ENCODE measurements around the gene CNOT3.
A peak's percentile ranks its signal among the peaks of the same experiment; 100 is the strongest.

Gene CNOT3

DNA sequence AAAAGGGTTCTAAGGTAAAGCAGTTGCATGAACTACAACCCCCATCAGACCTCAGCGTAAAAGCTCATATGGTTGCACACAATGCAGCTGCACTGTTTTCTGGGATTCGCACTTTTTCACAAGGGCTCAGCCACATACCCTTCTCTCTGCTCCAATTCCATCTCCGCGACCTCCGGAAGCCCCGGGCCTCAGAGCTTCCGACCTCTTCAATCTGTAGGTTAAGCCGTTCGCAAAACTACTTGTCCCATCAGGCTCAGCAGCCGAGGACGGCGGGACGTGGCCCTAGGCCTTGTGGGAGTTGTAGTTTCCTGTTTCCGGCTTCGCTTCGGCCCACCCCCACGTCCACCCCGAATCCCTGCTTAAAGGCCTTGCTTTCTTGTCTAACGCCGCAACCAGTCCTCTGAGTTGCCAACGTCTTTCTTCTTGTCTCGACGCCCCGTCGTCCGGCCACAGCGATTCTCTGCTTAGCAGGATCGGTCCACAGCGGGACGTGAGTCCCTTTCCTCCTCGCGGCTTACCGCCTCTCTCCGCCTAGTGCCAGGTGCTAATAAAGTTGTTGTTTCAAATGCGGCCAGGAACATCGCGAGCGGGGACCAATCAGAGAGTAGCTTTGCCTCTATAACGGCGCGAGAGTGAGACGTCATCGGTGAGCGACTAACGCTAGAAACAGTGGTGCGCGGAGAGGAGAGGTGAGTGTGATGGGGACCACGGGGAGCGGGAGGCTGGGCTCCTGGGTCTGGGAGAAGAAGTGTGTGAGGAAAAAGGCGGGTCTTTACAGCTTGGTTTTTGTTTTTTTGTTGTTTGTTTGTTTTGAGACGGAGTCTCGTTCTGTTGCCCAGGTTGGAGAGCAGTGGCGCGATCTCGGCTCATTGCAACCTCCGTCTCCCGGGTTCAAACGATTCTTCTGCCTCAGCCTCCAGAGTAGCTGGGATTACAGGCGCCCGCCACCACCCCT lies 22.2 kb upstream of the CNOT3 start, which contains the start of the genes PRPF31 and TFPT:
TSS of gene PRPF31 (plus strand) at position 646 of the 955 bp plus-strand sequence. CDS start 2,525 bp downstream, outside the sequence.
TSS of gene TFPT (minus strand) at position 549 of the 955 bp plus-strand sequence. CDS start at position 161, 388 bp downstream.
- DNase-seq = peak; percentile 79 to 100 (median 94)

DNA sequence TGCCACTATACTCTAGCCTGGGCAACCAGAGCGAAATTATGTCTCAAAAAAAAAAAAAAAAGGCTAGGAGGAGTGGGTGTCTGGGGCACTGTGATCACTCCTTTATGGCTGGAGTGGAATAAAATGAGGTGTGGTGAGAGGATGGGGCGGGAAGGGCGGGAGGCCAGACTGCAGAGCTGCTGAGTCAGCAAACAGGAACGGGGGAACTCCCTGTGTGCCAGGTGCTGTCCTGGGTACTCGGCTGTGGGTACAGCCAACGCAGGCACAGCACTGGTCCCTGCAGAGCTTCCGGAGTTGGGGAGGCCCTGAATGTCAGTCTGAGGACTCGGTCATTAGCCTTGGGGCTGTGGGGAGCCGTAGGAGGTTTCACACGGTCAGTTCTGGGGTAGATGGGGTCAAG lies 16.3 kb upstream of the CNOT3 start:
- DNase-seq = no peak

DNA sequence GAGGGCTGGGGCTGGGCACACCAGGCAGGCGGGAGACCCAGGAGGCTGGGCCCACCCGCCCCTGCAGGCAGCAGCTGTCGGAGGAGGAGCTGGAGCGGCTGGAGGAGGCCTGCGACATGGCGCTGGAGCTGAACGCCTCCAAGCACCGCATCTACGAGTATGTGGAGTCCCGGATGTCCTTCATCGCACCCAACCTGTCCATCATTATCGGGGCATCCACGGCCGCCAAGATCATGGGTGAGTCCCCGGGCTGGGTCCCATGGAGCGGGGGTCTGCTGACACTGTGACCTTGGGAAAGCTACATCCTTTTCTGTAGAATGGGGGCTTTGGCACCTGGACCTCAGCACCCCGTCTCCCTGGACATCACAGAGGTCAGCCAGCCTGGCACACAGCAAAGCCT lies 13.9 kb upstream of the CNOT3 start:
- no peak for DNase-seq

DNA sequence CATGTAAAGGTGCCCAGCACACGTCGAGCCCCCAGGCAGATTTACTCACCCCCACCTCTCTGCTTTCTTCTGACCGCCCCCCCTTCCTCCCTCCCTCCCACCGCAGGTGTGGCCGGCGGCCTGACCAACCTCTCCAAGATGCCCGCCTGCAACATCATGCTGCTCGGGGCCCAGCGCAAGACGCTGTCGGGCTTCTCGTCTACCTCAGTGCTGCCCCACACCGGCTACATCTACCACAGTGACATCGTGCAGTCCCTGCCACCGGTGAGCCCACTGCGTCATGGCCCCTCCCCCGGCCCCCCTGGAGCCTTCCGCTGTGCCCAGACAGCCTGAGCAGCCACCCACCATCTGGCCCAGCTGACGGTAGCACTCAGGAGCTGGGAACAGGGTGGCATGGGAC lies 13.2 kb upstream of the CNOT3 start:
- DNase-seq = no peak

DNA sequence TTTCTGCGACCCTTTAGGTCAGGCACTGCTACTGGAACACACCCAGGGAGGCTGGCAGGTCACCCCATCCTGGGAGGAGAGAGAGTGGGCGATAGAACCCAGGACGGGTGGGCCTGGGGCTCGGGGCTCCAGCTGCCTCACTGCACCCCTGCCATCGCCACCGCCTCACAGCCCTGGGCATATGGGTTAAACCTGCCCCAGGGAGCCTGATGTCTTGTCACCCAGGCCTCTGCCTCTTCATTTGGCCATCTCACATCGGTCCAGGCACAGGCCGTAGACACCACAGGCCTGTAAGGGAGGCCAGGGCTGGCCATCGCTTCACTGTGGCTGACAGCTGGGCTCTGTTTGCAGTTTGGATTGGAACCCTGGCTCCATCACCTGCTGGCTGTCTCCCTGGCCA lies 11.8 kb upstream of the CNOT3 start:
- DNase-seq = no peak

DNA sequence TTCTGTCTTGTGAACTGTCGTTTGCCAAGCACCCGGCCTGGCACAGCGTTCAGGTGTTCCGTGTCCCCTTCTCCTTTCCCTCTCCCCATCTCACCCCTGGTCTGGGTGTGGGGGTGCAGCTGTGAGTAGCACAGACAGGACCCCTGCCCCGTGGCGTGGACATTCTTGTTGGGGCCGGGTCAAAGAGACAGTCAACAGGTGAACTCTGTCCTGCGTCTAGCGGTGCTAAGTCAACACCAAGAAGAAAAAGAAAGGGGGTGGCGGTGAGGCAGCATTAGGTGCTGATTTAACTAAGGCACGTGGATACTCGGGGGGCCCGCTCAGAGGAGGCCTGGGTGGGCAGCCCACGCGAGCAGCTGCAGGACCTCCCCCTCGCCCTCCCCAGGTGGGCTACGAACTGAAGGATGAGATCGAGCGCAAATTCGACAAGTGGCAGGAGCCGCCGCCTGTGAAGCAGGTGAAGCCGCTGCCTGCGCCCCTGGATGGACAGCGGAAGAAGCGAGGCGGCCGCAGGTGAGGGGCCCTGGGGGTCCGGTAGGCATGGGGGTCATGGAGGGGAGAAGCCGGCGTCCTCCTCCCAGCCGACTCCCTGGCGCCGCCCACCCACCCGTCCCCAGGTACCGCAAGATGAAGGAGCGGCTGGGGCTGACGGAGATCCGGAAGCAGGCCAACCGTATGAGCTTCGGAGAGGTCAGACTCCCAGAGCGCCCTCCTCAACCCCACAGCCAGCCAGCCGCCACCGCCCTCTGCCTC lies 9.7 kb upstream of the CNOT3 start:
- DNase-seq = no peak

DNA sequence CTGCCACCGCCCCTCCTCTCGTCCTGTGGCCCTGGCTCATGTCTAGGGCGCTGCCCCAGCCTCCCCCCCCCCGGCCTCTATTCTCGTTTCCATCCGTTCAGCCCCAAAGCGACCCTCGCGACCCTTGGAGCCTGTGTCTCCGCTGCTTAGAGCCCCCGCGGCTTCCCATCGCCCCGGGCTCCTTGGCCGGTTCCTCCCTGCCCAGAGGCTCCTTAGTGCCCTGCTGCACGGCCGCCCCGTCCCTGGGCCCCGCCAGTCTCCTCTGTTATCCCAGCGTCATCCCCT lies 9.2 kb upstream of the CNOT3 start:
- DNase-seq = no peak

DNA sequence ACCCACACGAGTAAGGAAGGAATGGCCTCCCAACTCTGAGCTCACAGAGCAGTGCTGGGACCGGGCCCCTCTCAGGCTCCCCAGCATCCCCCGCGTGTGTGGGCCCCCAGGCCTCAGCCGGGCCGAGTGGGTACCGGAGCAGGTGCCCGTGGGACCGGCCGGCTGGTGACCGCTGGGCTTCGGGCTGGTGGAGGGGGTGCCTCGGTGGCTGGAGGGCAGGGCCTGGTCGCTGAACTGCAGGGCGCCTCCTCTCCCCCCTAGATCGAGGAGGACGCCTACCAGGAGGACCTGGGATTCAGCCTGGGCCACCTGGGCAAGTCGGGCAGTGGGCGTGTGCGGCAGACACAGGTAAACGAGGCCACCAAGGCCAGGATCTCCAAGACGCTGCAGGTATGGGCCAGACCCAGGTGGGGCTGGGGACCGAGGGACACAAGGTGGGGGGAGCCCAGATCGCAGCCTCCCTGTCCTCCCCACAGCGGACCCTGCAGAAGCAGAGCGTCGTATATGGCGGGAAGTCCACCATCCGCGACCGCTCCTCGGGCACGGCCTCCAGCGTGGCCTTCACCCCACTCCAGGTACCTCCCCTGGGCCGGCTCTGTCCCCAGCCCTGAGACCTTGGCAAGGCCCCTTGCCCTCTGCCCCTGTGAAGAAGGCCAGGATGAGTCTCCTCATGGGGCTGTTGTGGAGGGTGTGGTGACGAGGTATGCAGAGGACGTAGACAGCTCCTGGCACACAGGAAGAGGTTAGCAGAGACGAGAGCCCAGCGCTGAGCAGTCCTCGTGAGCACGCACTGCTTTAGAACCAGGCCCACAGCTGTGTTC lies 8.6 kb upstream of the CNOT3 start:
- DNase-seq = no peak

DNA sequence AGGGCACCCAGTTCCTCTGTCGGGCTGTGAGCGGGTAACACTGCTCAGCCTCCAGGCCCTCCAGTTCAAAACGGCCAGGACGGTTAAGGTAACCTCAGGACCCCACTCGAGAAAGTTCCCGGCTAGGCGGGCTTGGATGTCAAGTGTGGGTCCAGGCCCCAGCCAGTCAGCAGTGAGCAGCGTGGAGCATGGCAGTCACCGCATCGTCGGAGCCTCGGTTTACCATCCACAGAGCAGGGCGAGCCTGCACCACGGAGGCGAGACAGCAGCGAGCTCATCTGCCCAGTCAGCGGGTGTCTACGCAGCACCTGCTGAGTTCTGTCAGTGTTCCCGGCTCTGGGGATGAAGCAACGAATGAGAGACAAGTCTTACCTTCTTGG lies 8.0 kb upstream of the CNOT3 start:
- DNase-seq = no peak

DNA sequence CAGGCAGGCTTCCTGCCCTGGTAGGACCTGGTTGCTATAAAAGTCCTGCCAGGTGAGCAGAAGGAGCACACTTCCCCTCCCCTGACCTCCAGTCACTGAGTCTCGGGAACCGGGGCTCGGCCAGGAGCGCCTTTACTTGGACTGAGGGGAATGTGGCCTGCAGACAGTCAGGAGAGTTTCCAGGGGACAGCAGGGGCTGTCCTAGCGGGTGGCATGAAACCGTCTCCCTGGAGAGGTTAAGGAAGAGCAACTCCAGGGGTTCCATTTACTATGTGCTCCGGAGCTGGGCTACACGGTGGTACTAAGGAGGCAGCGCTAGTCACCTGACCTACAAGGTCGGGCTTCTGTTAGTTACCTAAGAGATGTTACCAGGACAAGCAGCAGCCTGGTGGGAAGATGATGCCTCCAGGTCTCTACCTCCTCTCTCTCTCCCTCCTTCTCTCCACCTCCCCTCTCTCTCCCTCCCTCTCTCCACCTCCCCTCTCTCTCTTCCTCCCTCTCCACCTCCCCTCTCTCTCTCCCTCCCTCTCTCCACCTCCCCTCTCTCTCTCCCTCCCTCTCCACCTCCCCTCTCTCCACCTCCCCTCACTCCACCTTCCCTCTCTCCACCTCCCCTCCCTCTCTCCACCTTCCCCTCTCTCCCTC lies 4.1 kb upstream of the CNOT3 start:
- peak in 14 of 56 donors; percentile 10 to 81 (median 29) for DNase-seq

DNA sequence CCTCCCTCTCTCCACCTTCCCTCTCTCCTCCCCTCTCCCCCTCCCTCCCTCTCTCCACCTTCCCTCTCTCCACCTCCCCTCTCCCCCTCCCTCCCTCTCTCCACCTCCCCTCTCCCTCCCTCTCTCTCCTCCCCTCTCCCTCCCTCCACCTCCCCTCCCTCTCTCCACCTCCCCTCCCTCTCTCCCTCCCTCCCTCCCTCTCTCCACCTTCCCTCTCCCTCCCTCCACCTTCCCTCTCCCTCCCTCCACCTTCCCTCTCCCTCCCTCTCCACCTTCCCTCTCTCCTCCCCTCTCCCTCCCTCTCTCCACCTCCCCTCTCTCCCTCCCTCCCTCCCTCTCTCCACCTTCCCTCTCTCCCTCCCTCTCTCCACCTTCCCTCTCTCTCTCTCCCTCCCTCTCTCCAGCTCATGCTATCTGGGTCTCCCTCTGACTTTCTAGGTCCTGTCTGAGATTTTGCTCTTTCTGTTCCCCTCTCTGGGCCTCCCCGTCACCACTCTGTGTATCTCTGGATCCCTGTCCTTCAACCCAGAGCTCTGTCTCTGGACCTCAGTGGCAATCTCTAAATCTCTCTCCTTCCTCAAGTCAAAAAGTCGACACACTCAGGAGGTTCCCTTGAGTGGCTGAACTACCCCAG lies 3.5 kb upstream of the CNOT3 start:
- DNase-seq = no peak

DNA sequence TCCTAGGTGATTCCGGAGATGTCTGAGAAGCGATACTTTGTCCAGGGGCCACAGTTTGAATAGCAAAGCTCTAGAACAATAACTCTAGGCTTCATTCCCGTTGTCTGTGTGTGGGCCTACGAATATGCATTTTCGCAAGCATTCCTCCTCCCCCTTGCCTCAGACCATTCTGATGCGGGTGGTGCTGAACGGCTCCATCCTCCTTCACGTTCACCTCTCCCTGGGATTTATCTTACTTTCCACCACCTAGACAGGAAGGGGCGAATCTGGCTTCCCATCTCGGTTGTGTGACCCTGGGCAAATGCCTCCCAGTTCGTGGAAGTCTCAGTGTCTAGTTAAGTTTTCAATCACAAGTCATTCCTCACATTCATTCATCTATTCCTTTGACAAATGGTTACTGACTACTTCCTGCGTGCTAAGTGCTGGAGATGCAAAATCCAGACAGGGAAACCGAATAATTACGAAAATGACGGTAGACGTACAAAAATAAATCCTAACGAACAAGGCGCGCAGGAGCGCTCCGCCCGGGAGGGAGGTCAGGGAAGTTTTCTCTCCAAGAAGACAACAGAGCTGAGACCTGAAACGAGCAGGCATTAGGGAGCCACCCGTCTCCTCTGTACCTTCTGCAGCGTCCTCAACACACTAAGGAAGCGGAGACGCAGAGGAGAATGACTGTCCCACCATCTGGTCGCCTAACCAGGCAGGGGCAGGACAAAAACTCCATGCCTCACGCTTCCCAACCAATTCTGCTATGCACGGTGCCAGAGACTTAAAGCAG lies 1.3 kb upstream of the CNOT3 start:
- DNase-seq = peak in 2 of 56 donors; percentile 31 to 58

DNA sequence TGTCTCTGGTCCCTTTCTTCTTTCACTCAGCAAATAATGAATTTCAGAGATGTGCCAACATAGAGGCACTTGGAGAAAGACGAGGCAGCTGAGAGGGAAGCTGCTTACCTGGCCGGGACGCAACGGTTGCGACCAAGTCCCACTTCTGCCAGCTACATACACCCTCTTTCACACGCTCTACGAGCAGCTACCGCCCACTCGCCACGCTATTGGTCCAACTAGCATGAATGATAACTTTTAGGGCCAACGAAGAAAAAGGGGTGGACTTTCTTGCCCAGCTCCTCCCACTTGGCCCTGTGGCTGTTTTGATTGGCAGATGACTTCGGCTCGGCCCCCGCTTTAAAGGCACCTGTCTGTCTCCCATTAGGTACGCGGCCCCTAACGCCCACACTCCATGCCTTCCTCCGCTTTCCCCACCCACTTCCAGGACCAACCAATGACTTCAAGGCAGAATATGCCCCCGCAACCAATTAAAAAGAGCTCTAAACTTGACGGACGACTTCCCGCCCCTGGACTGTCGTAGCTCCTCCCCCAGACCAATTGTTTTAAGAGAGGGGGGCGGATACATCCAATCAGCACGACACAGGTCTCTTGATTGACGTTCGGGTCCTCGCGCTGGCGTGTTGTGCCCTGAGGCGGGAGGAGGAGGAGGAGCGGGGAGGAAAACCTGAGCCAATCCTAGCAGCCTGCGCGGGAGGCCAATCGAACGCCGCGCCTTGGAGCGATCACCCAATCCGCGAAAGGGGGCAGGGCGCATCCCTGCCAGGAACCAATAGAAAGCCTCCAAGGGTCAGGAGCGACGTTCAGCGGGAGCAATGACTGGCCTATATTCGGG lies 481 bp upstream of the CNOT3 start:
- DNase-seq = peak; percentile 85 to 100 (median 100)

DNA sequence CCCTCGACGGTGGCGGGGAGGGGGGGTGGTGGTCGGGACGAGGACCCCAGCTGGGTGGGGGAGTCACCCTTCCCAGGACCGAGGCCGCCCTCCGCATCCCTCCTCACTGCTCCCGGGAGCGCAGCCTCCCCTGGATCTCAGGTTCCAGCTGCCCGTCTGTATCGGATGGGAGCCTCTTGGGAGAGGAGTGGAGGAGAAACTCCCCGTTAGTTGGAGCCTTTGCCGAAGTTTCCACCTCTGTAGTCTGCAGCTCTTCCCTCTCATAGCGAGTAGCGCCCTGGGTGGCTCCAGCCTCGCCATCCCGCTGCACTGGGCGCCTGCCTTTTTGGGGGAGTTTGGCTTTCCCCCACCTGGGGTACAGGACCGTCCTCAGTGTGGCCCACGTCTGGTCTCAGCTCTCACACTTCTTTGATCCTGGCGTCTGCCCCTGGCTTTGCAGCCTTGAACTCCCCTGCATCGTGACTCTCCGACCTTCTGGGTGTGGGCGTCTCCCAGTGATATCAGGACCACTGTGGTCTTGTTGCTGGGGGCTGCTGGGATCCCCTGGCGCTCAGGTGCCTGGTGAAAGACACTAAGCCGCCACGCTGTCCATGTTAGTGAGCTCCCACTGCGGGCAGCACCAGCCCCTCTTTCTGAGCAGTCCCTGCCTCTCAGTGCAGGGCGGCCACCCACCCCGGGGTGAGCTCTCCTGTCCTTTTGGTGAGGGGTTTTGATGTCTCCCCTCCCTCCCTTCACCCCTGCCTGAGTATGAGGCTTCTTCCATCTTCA lies 1.1 kb downstream of the CNOT3 start:
- DNase-seq = no peak

DNA sequence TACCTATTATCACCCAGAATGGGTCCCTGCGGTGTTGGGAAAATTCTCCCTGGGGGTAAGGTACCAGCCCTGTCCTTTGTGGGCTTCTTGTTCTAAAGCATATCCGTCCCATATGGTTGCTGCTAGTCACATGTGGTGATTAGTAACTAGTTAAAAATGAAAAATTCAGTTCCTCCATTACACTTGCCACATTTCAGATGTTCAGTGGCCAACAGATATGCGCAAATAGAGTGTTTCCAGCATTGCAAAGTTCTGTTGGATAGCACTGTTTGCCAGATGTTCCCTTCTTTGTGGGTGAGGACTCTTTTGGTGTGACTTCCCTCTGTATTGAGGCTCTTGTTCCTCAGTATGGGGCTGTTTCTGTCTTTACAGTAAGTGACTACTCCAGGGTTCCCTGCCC lies 3.8 kb downstream of the CNOT3 start:
- no peak for DNase-seq

DNA sequence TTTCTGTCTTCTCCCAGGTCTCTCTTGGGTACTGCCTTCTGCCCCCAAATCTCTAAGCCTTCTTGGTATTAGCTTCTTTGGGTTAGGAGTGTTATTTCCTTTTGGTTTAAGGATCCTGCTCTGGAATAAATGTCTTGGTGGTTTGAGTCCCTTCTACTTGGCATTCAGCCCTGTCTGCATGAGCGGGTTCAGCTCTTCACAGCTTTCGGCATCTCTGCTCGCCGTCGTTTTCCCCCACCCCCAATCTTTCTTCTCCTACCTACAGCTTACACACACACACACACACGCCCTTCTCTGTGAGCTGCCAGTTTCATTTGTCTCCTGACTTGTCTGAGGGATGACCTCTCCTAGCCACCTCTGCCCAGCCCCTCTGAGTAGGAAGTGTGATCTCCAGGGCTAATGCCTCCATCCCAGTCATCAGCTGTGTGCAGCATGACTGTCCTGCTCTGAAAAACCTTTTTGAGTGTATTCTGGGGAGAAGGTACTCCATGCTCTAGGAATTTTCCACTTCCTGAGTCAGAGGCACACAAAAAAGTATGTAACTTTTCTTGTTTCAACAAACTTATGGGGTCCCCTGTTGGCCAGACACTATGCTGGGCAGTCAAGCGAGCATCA lies 4.7 kb downstream of the CNOT3 start:
- DNase-seq = no peak

DNA sequence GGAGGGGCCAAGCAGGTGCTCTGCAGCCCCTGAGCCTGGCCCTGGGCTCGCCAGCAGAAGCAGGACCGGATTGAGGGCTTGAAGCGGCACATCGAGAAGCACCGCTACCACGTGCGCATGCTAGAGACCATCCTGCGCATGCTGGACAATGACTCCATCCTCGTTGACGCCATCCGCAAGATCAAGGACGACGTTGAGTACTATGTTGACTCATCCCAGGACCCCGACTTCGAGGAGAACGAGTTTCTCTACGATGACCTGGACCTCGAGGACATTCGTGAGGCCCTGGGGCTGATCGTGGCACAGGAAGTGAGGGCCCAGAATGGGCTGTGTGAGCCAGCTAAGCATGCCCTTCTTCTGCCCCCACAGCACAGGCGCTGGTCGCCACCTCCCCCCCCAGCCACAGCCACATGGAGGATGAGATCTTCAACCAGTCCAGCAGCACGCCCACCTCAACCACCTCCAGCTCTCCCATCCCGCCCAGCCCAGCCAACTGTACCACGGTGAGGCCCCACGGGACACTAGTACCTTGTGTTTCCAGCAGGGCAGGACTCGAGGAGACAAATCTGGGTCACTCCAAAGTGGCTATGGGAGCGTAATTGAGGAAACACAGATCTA lies 8.1 kb downstream of the CNOT3 start:
- DNase-seq = no peak
